ENCODE data around the gene NEK11.

The NEK11 gene

GRCh38 chr3:131224886-131225550 lies 198.3 kb downstream of the NEK11 start:
- FAIRE-seq: no peak

- FAIRE-seq: no peak
These were observed 201.8 kb downstream of the NEK11 start for GRCh38 chr3:131228522-131228921.

- FAIRE-seq: no peak
These were observed 205.2 kb downstream of the NEK11 start for GRCh38 chr3:131231710-131232389.

- FAIRE-seq: no peak
These were observed 206.1 kb downstream of the NEK11 start for GRCh38 chr3:131232711-131233267.

- FAIRE-seq: no peak
These were observed 207.4 kb downstream of the NEK11 start for GRCh38 chr3:131233900-131234668.

- FAIRE-seq: no peak
These were observed 209.7 kb downstream of the NEK11 start for GRCh38 chr3:131236421-131236820.

- no peak for FAIRE-seq
These were observed 211.8 kb downstream of the NEK11 start for GRCh38 chr3:131238496-131238895.

GRCh38 chr3:131239267-131239666 lies 212.6 kb downstream of the NEK11 start:
- FAIRE-seq: no peak

- no peak for FAIRE-seq
These were observed 215.5 kb downstream of the NEK11 start for GRCh38 chr3:131242201-131242600.

- no peak for FAIRE-seq
These were observed 223.8 kb downstream of the NEK11 start for GRCh38 chr3:131250466-131250865.

- no peak for FAIRE-seq
These were observed 233.8 kb downstream of the NEK11 start for GRCh38 chr3:131260525-131260924.

- no peak for FAIRE-seq
These were observed 234.4 kb downstream of the NEK11 start for GRCh38 chr3:131261104-131261503.

- FAIRE-seq: no peak
These were observed 248.9 kb downstream of the NEK11 start for GRCh38 chr3:131275556-131275955.

GRCh38 chr3:131277836-131278497 lies 251.3 kb downstream of the NEK11 start:
- FAIRE-seq: no peak

- FAIRE-seq: no peak
These were observed 252.9 kb downstream of the NEK11 start for GRCh38 chr3:131279577-131279976.

GRCh38 chr3:131282379-131282778 lies 255.7 kb downstream of the NEK11 start:
- FAIRE-seq: no peak

GRCh38 chr3:131282967-131283366 lies 256.3 kb downstream of the NEK11 start:
- no peak for FAIRE-seq

GRCh38 chr3:131283862-131284261 lies 257.2 kb downstream of the NEK11 start:
- FAIRE-seq: no peak

- no peak for FAIRE-seq
These were observed 257.6 kb downstream of the NEK11 start for GRCh38 chr3:131284302-131284701.

GRCh38 chr3:131285456-131285855 lies 258.8 kb downstream of the NEK11 start:
- FAIRE-seq: no peak

- no peak for FAIRE-seq
These were observed 273.2 kb downstream of the NEK11 start for GRCh38 chr3:131299836-131300235.

GRCh38 chr3:131303848-131304247 lies 277.2 kb downstream of the NEK11 start:
- no peak for FAIRE-seq

- no peak for FAIRE-seq
These were observed 278.2 kb downstream of the NEK11 start for GRCh38 chr3:131304890-131305289.

Measured in TTC549 (cell line).